Neuron (in vitro differentiated cells): ENCODE data around the gene SLC25A5.
A peak's percentile ranks its signal among the peaks of the same experiment; 100 is the strongest.
"Not testable (repeated sequence)": the region's sequence is repeated elsewhere in the genome, so short reads cannot be mapped to it uniquely, and the experiment has no call there.

Experiments used
- H2AFZ ChIP-seq: one replicate; pipeline ENCODE4 v1.6.1; 2013; ENCODE audit warnings: low read depth, mild to moderate bottlenecking, inconsistent platforms, low read length, moderate library complexity
- H3K27me3 ChIP-seq: one replicate; pipeline ENCODE4 v1.6.1; 2013; ENCODE audit warnings: low read length; ENCODE audit not compliant: insufficient read depth
- H3K36me3 ChIP-seq: one replicate; pipeline ENCODE4 v1.6.1; 2013; ENCODE audit warnings: low read length; ENCODE audit not compliant: insufficient read depth
- H3K4me1 ChIP-seq: one replicate; pipeline ENCODE4 v1.6.1; 2013; ENCODE audit warnings: low read length; ENCODE audit not compliant: insufficient read depth
- H3K4me3 ChIP-seq: 2 replicates; pipeline ENCODE4 v1.5.1; 2013; ENCODE audit warnings: mild to moderate bottlenecking, low read length, moderate library complexity
- H3K9me3 ChIP-seq: one replicate; pipeline ENCODE4 v1.6.1; 2013; ENCODE audit warnings: low read length

SLC25A5 gene

GRCh38 chrX:119482481-119483480 is 14.5 kb downstream of the SLC25A5 start:
- H2AFZ ChIP-seq, result no peak overlapping the region
- no peaks in the 10 kb centered on the region for H3K36me3 ChIP-seq
- H3K9me3 ChIP-seq, result no peaks in the 10 kb centered on the region
- no peaks in the 10 kb centered on the region for H3K4me1 ChIP-seq
- peak overlapping the region; percentile 23 for H3K4me3 ChIP-seq
- H3K27me3 ChIP-seq, result no peaks in the 10 kb centered on the region

GRCh38 chrX:119486745-119487144 is 18.5 kb downstream of the SLC25A5 start:
- H3K9me3 ChIP-seq, result no peaks in the 10 kb centered on the region
- H3K4me1 ChIP-seq, result no peaks in the 10 kb centered on the region
- no peak overlapping the region for H2AFZ ChIP-seq
- no peaks in the 10 kb centered on the region for H3K27me3 ChIP-seq
- no peak overlapping the region for H3K4me3 ChIP-seq
- H3K36me3 ChIP-seq, result no peaks in the 10 kb centered on the region

- H2AFZ ChIP-seq, H3K4me1 ChIP-seq, H3K9me3 ChIP-seq, H3K36me3 ChIP-seq, H3K27me3 ChIP-seq, H3K4me3 ChIP-seq: not testable (repeated sequence)
Measured at GRCh38 chrX:119487766-119488165, 19.5 kb downstream of the SLC25A5 start.

GRCh38 chrX:119488749-119489148 is 20.5 kb downstream of the SLC25A5 start:
- no peak overlapping the region for H2AFZ ChIP-seq
- H3K9me3 ChIP-seq, result no peaks in the 10 kb centered on the region
- no peak overlapping the region for H3K4me3 ChIP-seq
- H3K27me3 ChIP-seq, result no peaks in the 10 kb centered on the region
- H3K4me1 ChIP-seq, result no peaks in the 10 kb centered on the region
- no peaks in the 10 kb centered on the region for H3K36me3 ChIP-seq

- no peak overlapping the region for H2AFZ ChIP-seq
- no peaks in the 10 kb centered on the region for H3K27me3 ChIP-seq
- no peak overlapping the region for H3K4me3 ChIP-seq
- H3K4me1 ChIP-seq, result no peaks in the 10 kb centered on the region
- no peaks in the 10 kb centered on the region for H3K36me3 ChIP-seq
- H3K9me3 ChIP-seq, result no peaks in the 10 kb centered on the region
Measured at GRCh38 chrX:119489212-119490074, 21.2 kb downstream of the SLC25A5 start.

GRCh38 chrX:119492463-119492862 is 24.2 kb downstream of the SLC25A5 start:
- no peaks in the 10 kb centered on the region for H3K9me3 ChIP-seq
- H2AFZ ChIP-seq, result no peak overlapping the region
- peaks cover 4% of the 10 kb centered on the region for H3K4me1 ChIP-seq
- no peak overlapping the region for H3K4me3 ChIP-seq
- H3K27me3 ChIP-seq, result no peaks in the 10 kb centered on the region
- H3K36me3 ChIP-seq, result no peaks in the 10 kb centered on the region

GRCh38 chrX:119493851-119494495 is 25.7 kb downstream of the SLC25A5 start:
- not testable (repeated sequence) for H3K27me3 ChIP-seq, H2AFZ ChIP-seq, H3K36me3 ChIP-seq, H3K4me3 ChIP-seq, H3K4me1 ChIP-seq, H3K9me3 ChIP-seq

- Histone ChIP-seq H3K27me3 (no peaks in the 10 kb centered on the region), H3K36me3 (no peaks in the 10 kb centered on the region), H3K9me3 (no peaks in the 10 kb centered on the region), H2AFZ (no peak overlapping the region), H3K4me1 (peaks cover 4% of the 10 kb centered on the region), H3K4me3 (no peak overlapping the region)
Measured at GRCh38 chrX:119495734-119496726, 27.8 kb downstream of the SLC25A5 start.

- Histone ChIP-seq H3K9me3 (no peaks in the 10 kb centered on the region), H3K36me3 (no peaks in the 10 kb centered on the region), H2AFZ (no peak overlapping the region), H3K27me3 (no peaks in the 10 kb centered on the region), H3K4me1 (peaks cover 4% of the 10 kb centered on the region), H3K4me3 (no peak overlapping the region)
Measured at GRCh38 chrX:119497185-119497584, 28.9 kb downstream of the SLC25A5 start.

GRCh38 chrX:119500061-119500800 is 32.0 kb downstream of the SLC25A5 start:
- no peak overlapping the region for H2AFZ ChIP-seq

GRCh38 chrX:119501511-119502148 is 33.4 kb downstream of the SLC25A5 start:
- Histone ChIP-seq H3K36me3 (no peaks in the 10 kb centered on the region), H3K4me3 (no peak overlapping the region), H3K4me1 (no peaks in the 10 kb centered on the region)

More at GRCh38 chrX:119500061-119500800, 32.0 kb downstream of the SLC25A5 start:
- Histone ChIP-seq H3K27me3 (peaks cover 8% of the 10 kb centered on the region), H3K4me3 (no peak overlapping the region), H3K36me3 (no peaks in the 10 kb centered on the region), H3K4me1 (peaks cover 3% of the 10 kb centered on the region), H3K9me3 (no peaks in the 10 kb centered on the region)

More at GRCh38 chrX:119501511-119502148, 33.4 kb downstream of the SLC25A5 start:
- Histone ChIP-seq H3K27me3 (peaks cover 8% of the 10 kb centered on the region), H2AFZ (no peak overlapping the region), H3K9me3 (no peaks in the 10 kb centered on the region)
